ENCODE results near the gene KIF25. TPM values are rescaled to one million over a fixed set of nuclear protein-coding genes. Genes with fewer than 3 reads are reported as not detected.

KIF25 gene
- total RNA-seq, 2 experiments from 2014 or later: not detected

DNA sequence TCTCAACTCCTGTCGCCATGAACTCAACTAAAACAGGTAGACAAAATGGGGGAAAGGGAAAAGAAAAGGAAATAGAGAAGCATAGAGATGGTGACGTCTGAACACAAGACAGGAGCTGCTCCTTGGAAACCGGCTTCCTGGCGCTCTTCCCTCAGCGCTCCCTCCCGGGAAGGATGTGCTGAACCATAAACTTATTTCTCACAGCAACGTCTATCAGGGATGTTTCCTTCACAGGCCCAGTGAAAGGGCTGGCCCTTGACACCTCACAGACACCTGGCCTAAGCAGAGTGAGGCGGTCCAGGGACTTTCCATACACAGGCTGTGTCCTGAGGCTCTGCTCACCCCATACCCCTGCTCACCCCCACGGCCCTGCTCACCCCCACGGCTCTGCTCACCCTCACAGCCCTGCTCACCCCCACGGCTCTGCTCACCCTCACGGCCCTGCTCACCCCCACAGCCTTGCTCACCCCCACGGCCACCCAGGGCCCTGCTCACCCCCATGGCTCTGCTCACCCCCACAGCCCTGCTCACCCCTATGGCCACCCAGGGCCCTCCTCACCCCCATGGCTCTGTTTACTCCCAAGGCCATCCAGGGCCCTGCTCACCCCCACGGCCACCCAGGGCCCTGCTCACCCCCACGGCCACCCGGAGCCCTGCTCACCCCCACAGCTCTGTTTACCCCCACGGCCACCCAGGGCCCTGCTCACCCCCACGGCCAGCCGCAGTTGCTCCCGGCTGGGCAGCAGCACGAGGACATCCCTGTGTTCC lies 80.9 kb downstream of the KIF25 start:
- H3K27ac Mint-ChIP-seq: no peak overlapping the region
- H3K4me1 Mint-ChIP-seq: no peaks in the 10 kb centered on the region
- no peaks in the 10 kb centered on the region for H3K9me3 Mint-ChIP-seq
- H3K4me3 Mint-ChIP-seq: no peak overlapping the region
- no peak for DNase-seq
- no peaks in the 10 kb centered on the region for H3K27me3 Mint-ChIP-seq
- no peaks in the 10 kb centered on the region for H3K36me3 Mint-ChIP-seq

- DNase-seq: no peak
- Mint-ChIP-seq H3K27me3 (no peaks in the 10 kb centered on the region), H3K4me3 (no peak within 1 kb of the TSS), H3K27ac (no peak within 1 kb of the TSS), H3K36me3 (no peaks in the 10 kb centered on the region), H3K4me1 (no peaks in the 10 kb centered on the region), H3K9me3 (no peaks in the 10 kb centered on the region)
Measured at GRCh38 chr6:168078943-168079405, 81.5 kb downstream of the KIF25 start, which contains the start of gene FRMD1. Gene FRMD1, minus strand, starts transcription at chr6:168079212. Its CDS starts 118 bp downstream, at chr6:168079094.

- Mint-ChIP-seq H3K36me3 (no peaks in the 10 kb centered on the region), H3K4me3 (no peak overlapping the region), H3K9me3 (no peaks in the 10 kb centered on the region), H3K27me3 (no peaks in the 10 kb centered on the region), H3K27ac (no peak overlapping the region), H3K4me1 (no peaks in the 10 kb centered on the region)
- DNase-seq: no peak
Measured at GRCh38 chr6:168080393-168081077, 83.1 kb downstream of the KIF25 start.

GRCh38 chr6:168081858-168082546 lies 84.5 kb downstream of the KIF25 start:
- Mint-ChIP-seq H3K9me3 (no peaks in the 10 kb centered on the region), H3K27ac (no peak overlapping the region), H3K4me3 (no peak overlapping the region), H3K27me3 (peaks cover 3% of the 10 kb centered on the region), H3K4me1 (no peaks in the 10 kb centered on the region), H3K36me3 (no peaks in the 10 kb centered on the region)
- no peak for DNase-seq

- no peaks in the 10 kb centered on the region for H3K4me1 Mint-ChIP-seq
- H3K36me3 Mint-ChIP-seq: no peaks in the 10 kb centered on the region
- no peak overlapping the region for H3K4me3 Mint-ChIP-seq
- H3K9me3 Mint-ChIP-seq: no peaks in the 10 kb centered on the region
- no peak overlapping the region for H3K27ac Mint-ChIP-seq
- peaks cover 4% of the 10 kb centered on the region for H3K27me3 Mint-ChIP-seq
- DNase-seq: no peak
Measured at GRCh38 chr6:168082860-168083513, 85.5 kb downstream of the KIF25 start.

GRCh38 chr6:168083514-168083885 lies 86.0 kb downstream of the KIF25 start:
- Mint-ChIP-seq H3K4me3 (no peak overlapping the region), H3K4me1 (no peaks in the 10 kb centered on the region), H3K9me3 (no peaks in the 10 kb centered on the region), H3K27ac (no peak overlapping the region), H3K27me3 (peaks cover 4% of the 10 kb centered on the region), H3K36me3 (no peaks in the 10 kb centered on the region)
- no peak for DNase-seq

- Mint-ChIP-seq H3K36me3 (no peaks in the 10 kb centered on the region), H3K4me1 (no peaks in the 10 kb centered on the region), H3K4me3 (no peak overlapping the region), H3K27me3 (peaks cover 4% of the 10 kb centered on the region), H3K9me3 (no peaks in the 10 kb centered on the region), H3K27ac (no peak overlapping the region)
- DNase-seq: no peak
Measured at GRCh38 chr6:168084465-168085160, 87.1 kb downstream of the KIF25 start.

- Mint-ChIP-seq H3K36me3 (no peaks in the 10 kb centered on the region), H3K27ac (no peak overlapping the region), H3K27me3 (peaks cover 4% of the 10 kb centered on the region), H3K9me3 (no peaks in the 10 kb centered on the region), H3K4me1 (no peaks in the 10 kb centered on the region), H3K4me3 (no peak overlapping the region)
- no peak for DNase-seq
Measured at GRCh38 chr6:168086066-168086465, 88.6 kb downstream of the KIF25 start.

- Mint-ChIP-seq H3K9me3 (no peaks in the 10 kb centered on the region), H3K4me1 (no peaks in the 10 kb centered on the region), H3K4me3 (no peak overlapping the region), H3K36me3 (no peaks in the 10 kb centered on the region), H3K27me3 (peaks cover 4% of the 10 kb centered on the region), H3K27ac (no peak overlapping the region)
- no peak for DNase-seq
Measured at GRCh38 chr6:168086616-168087015, 89.1 kb downstream of the KIF25 start.

DNA sequence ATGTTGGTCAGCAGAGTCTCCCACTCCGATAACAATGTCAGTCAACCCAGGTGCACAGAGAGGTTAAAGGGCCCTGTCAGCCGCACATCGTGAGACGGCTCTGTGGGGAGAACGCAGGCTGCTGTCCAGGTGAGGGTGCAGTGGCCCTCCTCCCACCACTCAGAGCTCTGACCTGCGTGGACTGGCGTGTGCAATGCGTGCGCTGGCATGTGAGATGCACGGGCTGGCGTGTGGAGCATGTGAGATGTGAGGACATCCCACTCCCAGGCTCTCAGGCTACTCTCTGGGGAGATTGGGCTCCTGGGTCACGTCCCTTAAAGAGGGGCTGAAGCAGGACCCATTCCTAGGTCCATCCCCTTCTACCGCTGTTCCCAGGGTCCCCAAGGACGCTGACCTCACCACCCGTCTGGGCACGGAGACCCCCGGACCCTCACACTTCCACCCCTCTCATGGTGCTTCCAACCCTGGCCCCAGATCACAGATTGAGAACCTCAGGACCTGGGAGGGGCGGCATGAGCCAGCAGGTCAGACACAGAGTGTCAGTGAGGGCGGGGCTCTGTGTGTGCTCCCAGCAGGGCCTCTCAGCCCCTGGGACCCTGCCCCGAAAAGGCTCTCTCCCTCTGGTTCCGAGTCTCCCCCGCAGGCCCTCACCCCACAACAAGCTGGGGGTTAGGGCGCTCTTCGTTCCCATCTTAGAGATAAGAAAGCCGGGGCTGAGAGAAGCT lies 90.1 kb downstream of the KIF25 start:
- H3K4me3 Mint-ChIP-seq: no peak overlapping the region
- H3K4me1 Mint-ChIP-seq: no peaks in the 10 kb centered on the region
- no peak overlapping the region for H3K27ac Mint-ChIP-seq
- H3K36me3 Mint-ChIP-seq: no peaks in the 10 kb centered on the region
- peaks cover 4% of the 10 kb centered on the region for H3K27me3 Mint-ChIP-seq
- DNase-seq: no peak
- peaks cover 4% of the 10 kb centered on the region for H3K9me3 Mint-ChIP-seq

- no peak for DNase-seq
- no peak overlapping the region for H3K27ac Mint-ChIP-seq
- no peaks in the 10 kb centered on the region for H3K36me3 Mint-ChIP-seq
- no peaks in the 10 kb centered on the region for H3K4me1 Mint-ChIP-seq
- peaks cover 4% of the 10 kb centered on the region for H3K9me3 Mint-ChIP-seq
- peaks cover 4% of the 10 kb centered on the region for H3K27me3 Mint-ChIP-seq
- no peak overlapping the region for H3K4me3 Mint-ChIP-seq
Measured at GRCh38 chr6:168088161-168089053, 90.9 kb downstream of the KIF25 start.

- Mint-ChIP-seq H3K4me3 (no peak overlapping the region), H3K9me3 (peaks cover 4% of the 10 kb centered on the region)
Measured at GRCh38 chr6:168089186-168090063, 92.0 kb downstream of the KIF25 start.

More at GRCh38 chr6:168089186-168090063, 92.0 kb downstream of the KIF25 start:
- Mint-ChIP-seq H3K27ac (no peak overlapping the region), H3K36me3 (no peaks in the 10 kb centered on the region), H3K4me1 (no peaks in the 10 kb centered on the region), H3K27me3 (peaks cover 4% of the 10 kb centered on the region)
- DNase-seq: no peak

Measured in activated naive CD8-positive, alpha-beta T cell treated with anti-CD3 and anti-CD28 coated beads for 36 hours (primary cell).